MM.1S (cell line): ENCODE measurements around the gene DGLUCY.

Source experiments
- CTCF ChIP-seq: fragments of 300-600 bp; sonication (generic); IDR thresholded peaks from 2 replicates; pipeline ENCODE4 v1.5.1; 2016; ENCODE audit warnings: antibody characterized with exemption, low read length, mixed read lengths
- EZH2 ChIP-seq: fragments of 300-600 bp; sonication (generic); optimal IDR thresholded peaks from 2 replicates; pipeline ENCODE3; 2017; ENCODE audit warnings: low read depth, mild to moderate bottlenecking, antibody characterized with exemption, low read length, mixed read lengths

- TF ChIP-seq CTCF: no peak
- TF ChIP-seq EZH2: no peak
Observed at GRCh38 chr14:91082282-91082681, 31.6 kb upstream of the DGLUCY start.
